Measurements from ENCODE around the gene PLCH2. TPM values are rescaled to one million over a fixed set of nuclear protein-coding genes. Genes with fewer than 3 reads are reported as not detected.

The PLCH2 gene
- total and polyA plus RNA-seq, 2 donors (not counting 1 experiment from before 2014, with no cell fraction given) = 20.0 to 34.9 TPM

GRCh38 chr1:2447276-2448097 lies 28.6 kb upstream of the PLCH2 start:
- no peaks in the 10 kb centered on the region for H3K36me3 ChIP-seq (replicated peaks in 1 of 2; ENCODE audit: control extremely low read depth in 1 of 2, control insufficient read depth in 1 of 2, extremely low read depth in 1 of 2, insufficient read depth in 2 of 2, low read length in 1 of 2)
- H3K79me2 ChIP-seq (ENCODE audit: control insufficient read depth, insufficient read depth, low read length) = no peaks in the 10 kb centered on the region
- no peak overlapping the region for H2AFZ ChIP-seq (ENCODE audit: insufficient read depth, low read depth, low read length, poor library complexity, severe bottlenecking)
- no peak overlapping the region for H3K4me3 ChIP-seq (ENCODE audit: control extremely low read depth in 1 of 5, extremely low read depth in 1 of 5, insufficient read depth in 1 of 5, low read depth in 2 of 5, low read length in 4 of 5)
- no peaks in the 10 kb centered on the region for H3K9me3 ChIP-seq (ENCODE audit: control extremely low read depth in 1 of 3, control insufficient read depth in 2 of 3, insufficient read depth in 1 of 3, low read length in 2 of 3)
- H3K4me3 Mint-ChIP-seq = no peak overlapping the region
- ChIA-PET POLR2A (no interaction called here), CTCF (no interaction called here)
- no peak overlapping the region for H3K27ac Mint-ChIP-seq
- peaks cover 5% of the 10 kb centered on the region for H3K27me3 Mint-ChIP-seq
- no peak overlapping the region for H3K9ac ChIP-seq (ENCODE audit: low read length)
- no peak for DNase-seq
- no peaks in the 10 kb centered on the region for H3K4me1 Mint-ChIP-seq
- 78% methylated on average over 21 of the region's 23 CpGs for WGBS (ENCODE audit: insufficient coverage)
- no peak overlapping the region for H3K27ac ChIP-seq (ENCODE audit: low read length in 2 of 2)
- H3K27me3 ChIP-seq (replicated peaks in 1 of 4; ENCODE audit: control extremely low read depth in 1 of 4, control insufficient read depth in 3 of 4, insufficient read depth in 4 of 4, low read length in 3 of 4) = peaks cover 0 to 22% (median 8%) of the 10 kb centered on the region in 4 experiments
- no peak for ATAC-seq (ENCODE audit: low read depth)
- no peaks in the 10 kb centered on the region for H3K9me3 Mint-ChIP-seq (ENCODE audit: insufficient read depth)
- intact Hi-C loops (cut with micrococcal nuclease) = no loop called here
- H4K20me1 ChIP-seq (ENCODE audit: control insufficient read depth, insufficient read depth, low read length, poor library complexity, severe bottlenecking) = no peaks in the 10 kb centered on the region
- H3K4me2 ChIP-seq (replicated peaks; ENCODE audit: low read depth, low read length, poor library complexity, severe bottlenecking) = no peak overlapping the region
- TF ChIP-seq EZH2 (IDR thresholded peaks at IDR 0.05; ENCODE audit: borderline replicate concordance, insufficient read depth, low read depth, low read length, poor library complexity, severe bottlenecking) = no peak
- TF ChIP-seq, protein P1, sequence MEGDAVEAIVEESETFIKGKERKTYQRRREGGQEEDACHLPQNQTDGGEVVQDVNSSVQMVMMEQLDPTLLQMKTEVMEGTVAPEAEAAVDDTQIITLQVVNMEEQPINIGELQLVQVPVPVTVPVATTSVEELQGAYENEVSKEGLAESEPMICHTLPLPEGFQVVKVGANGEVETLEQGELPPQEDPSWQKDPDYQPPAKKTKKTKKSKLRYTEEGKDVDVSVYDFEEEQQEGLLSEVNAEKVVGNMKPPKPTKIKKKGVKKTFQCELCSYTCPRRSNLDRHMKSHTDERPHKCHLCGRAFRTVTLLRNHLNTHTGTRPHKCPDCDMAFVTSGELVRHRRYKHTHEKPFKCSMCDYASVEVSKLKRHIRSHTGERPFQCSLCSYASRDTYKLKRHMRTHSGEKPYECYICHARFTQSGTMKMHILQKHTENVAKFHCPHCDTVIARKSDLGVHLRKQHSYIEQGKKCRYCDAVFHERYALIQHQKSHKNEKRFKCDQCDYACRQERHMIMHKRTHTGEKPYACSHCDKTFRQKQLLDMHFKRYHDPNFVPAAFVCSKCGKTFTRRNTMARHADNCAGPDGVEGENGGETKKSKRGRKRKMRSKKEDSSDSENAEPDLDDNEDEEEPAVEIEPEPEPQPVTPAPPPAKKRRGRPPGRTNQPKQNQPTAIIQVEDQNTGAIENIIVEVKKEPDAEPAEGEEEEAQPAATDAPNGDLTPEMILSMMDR (IDR thresholded peaks at IDR 0.05) = no peak
- H3K4me1 ChIP-seq (ENCODE audit: control insufficient read depth in 2 of 2, insufficient read depth in 2 of 2, low read length in 2 of 2) = peaks cover 0 to 5% of the 10 kb centered on the region in 2 donors

DNA sequence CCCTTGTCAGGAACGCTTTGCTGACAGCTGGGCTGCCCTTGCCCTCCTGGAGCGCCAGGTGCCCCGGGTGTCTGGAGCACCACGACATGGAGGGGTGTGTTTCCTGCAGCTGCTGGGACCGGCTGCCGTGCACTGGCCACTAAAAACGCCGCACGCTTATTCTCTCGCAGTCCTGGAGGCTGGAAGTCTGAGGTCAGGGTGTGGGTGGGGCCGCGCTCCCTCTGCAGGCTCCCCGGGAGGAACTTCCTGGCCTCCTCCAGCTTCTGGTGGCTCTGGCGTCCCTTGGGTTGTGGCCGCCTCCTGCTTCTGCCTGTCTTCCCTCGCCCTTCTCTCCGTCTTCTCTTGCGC lies 28.0 kb upstream of the PLCH2 start:
- Histone ChIP-seq H3K4me2 (replicated peaks; ENCODE audit: low read depth, low read length, poor library complexity, severe bottlenecking) (no peak overlapping the region), H3K27me3 (replicated peaks in 1 of 4; ENCODE audit: control extremely low read depth in 1 of 4, control insufficient read depth in 3 of 4, insufficient read depth in 4 of 4, low read length in 3 of 4) (peaks cover 0 to 16% (median 6%) of the 10 kb centered on the region in 4 experiments), H3K4me1 (ENCODE audit: control insufficient read depth in 2 of 2, insufficient read depth in 2 of 2, low read length in 2 of 2) (peaks cover 0 to 2% of the 10 kb centered on the region in 2 donors), H3K36me3 (replicated peaks in 1 of 2; ENCODE audit: control extremely low read depth in 1 of 2, control insufficient read depth in 1 of 2, extremely low read depth in 1 of 2, insufficient read depth in 2 of 2, low read length in 1 of 2) (no peaks in the 10 kb centered on the region), H2AFZ (ENCODE audit: insufficient read depth, low read depth, low read length, poor library complexity, severe bottlenecking) (no peak overlapping the region), H3K79me2 (ENCODE audit: control insufficient read depth, insufficient read depth, low read length) (no peaks in the 10 kb centered on the region), H3K9ac (ENCODE audit: low read length) (no peak overlapping the region), H3K27ac (ENCODE audit: low read length in 2 of 2) (no peak overlapping the region), H3K9me3 (ENCODE audit: control extremely low read depth in 1 of 3, control insufficient read depth in 2 of 3, insufficient read depth in 1 of 3, low read length in 2 of 3) (no peaks in the 10 kb centered on the region), H3K4me3 (ENCODE audit: control extremely low read depth in 1 of 5, extremely low read depth in 1 of 5, insufficient read depth in 1 of 5, low read depth in 2 of 5, low read length in 4 of 5) (no peak overlapping the region), H4K20me1 (ENCODE audit: control insufficient read depth, insufficient read depth, low read length, poor library complexity, severe bottlenecking) (no peaks in the 10 kb centered on the region)
- no peak for DNase-seq
- Mint-ChIP-seq H3K27me3 (peaks cover 5% of the 10 kb centered on the region), H3K9me3 (ENCODE audit: insufficient read depth) (no peaks in the 10 kb centered on the region), H3K27ac (no peak overlapping the region), H3K4me1 (no peaks in the 10 kb centered on the region), H3K4me3 (no peak overlapping the region)
- POLR2A ChIA-PET = no interaction called here
- CTCF ChIA-PET = no interaction called here
- ATAC-seq (ENCODE audit: low read depth) = no peak
- intact Hi-C loops (cut with micrococcal nuclease) = no loop called here
- TF ChIP-seq, protein P1 (IDR thresholded peaks at IDR 0.05) = no peak
- no peak for TF ChIP-seq EZH2 (IDR thresholded peaks at IDR 0.05; ENCODE audit: borderline replicate concordance, insufficient read depth, low read depth, low read length, poor library complexity, severe bottlenecking)
- WGBS (ENCODE audit: insufficient coverage) = 65% methylated on average over 18 of the region's 18 CpGs

All from B cell (primary cell).